GM23338 (cell line): ENCODE data around the gene DMD. TPM values are rescaled to one million over a fixed set of nuclear protein-coding genes. Genes with fewer than 3 reads are reported as not detected.

Source experiments
- ATAC-seq: fragments of 200-7000 bp; cut with Tn5 transposase; 3 replicates; pipeline ENCODE4 v1.9.1; 2020
- DNase-seq: peaks from one replicate; pipeline ENCODE4 v3.0.0-alpha.2; 2015; ENCODE audit warnings: low spot score
- H2AFZ ChIP-seq: fragments of 200-600 bp; sonication (generic); 2 replicates; pipeline ENCODE4 v1.8.0; 2016; ENCODE audit warnings: antibody characterized with exemption, mild to moderate bottlenecking, moderate library complexity
- H3F3A ChIP-seq: fragments of 200-600 bp; sonication (generic); replicated peaks from 2 replicates; pipeline ENCODE4 v1.8.0; 2017; ENCODE audit warnings: antibody characterized with exemption, mixed run types, low read depth
- H3K27ac ChIP-seq: fragments of 200-600 bp; sonication (generic); 2 replicates; pipeline ENCODE4 v1.6.1; 2016; ENCODE audit warnings: low read depth
- H3K27me3 ChIP-seq: fragments of 200-600 bp; sonication (generic); 2 replicates; pipeline ENCODE4 v1.8.0; 2016; ENCODE audit warnings: mild to moderate bottlenecking, mixed run types, moderate library complexity; ENCODE audit not compliant: insufficient read depth
- H3K36me3 ChIP-seq: fragments of 200-600 bp; sonication (generic); 2 replicates; pipeline ENCODE4 v1.8.0; 2016; ENCODE audit warnings: mild to moderate bottlenecking; ENCODE audit not compliant: insufficient read depth
- H3K4me1 ChIP-seq: fragments of 200-600 bp; sonication (generic); 2 replicates; pipeline ENCODE4 v1.8.0; 2016; ENCODE audit warnings: mild to moderate bottlenecking, moderate library complexity; ENCODE audit not compliant: insufficient read depth
- H3K4me2 ChIP-seq: fragments of 200-600 bp; sonication (generic); 2 replicates; pipeline ENCODE4 v1.7.1; 2017; ENCODE audit warnings: mixed run types
- H3K4me3 ChIP-seq: fragments of 200-600 bp; sonication (generic); 2 replicates; pipeline ENCODE4 v1.6.1; 2016; ENCODE audit warnings: mixed run types
- H3K79me2 ChIP-seq: fragments of 200-600 bp; sonication (generic); replicated peaks from 2 replicates; pipeline ENCODE4 v1.8.0; 2017; ENCODE audit warnings: mild to moderate bottlenecking; ENCODE audit not compliant: insufficient read depth
- H3K9me2 ChIP-seq: fragments of 200-600 bp; sonication (generic); 2 replicates; pipeline ENCODE4 v1.8.0; 2017; ENCODE audit not compliant: insufficient read depth
- H4K20me1 ChIP-seq: fragments of 200-600 bp; sonication (generic); replicated peaks from 2 replicates; pipeline ENCODE4 v1.8.0; 2017; ENCODE audit warnings: mild to moderate bottlenecking; ENCODE audit not compliant: insufficient read depth
- H3K27ac Mint-ChIP-seq: 2 replicates; pipeline ENCODE4 v1.8.0; 2020; ENCODE audit warnings: inconsistent platforms, mild to moderate bottlenecking, moderate library complexity, mixed read lengths
- H3K27me3 Mint-ChIP-seq: 3 replicates; pipeline ENCODE4 v1.8.0; 2022; ENCODE audit warnings: low read depth, mild to moderate bottlenecking, moderate library complexity, mixed read lengths, inconsistent platforms; ENCODE audit not compliant: insufficient read depth, poor library complexity
- H3K36me3 Mint-ChIP-seq: 3 replicates; pipeline ENCODE4 v1.8.0; 2021; ENCODE audit warnings: low read depth, mild to moderate bottlenecking, inconsistent platforms, moderate library complexity, mixed read lengths
- H3K4me1 Mint-ChIP-seq: 3 replicates; pipeline ENCODE4 v1.8.0; 2020; ENCODE audit warnings: mild to moderate bottlenecking, inconsistent platforms, mixed read lengths
- H3K4me3 Mint-ChIP-seq: 3 replicates; pipeline ENCODE4 v1.8.0; 2021; ENCODE audit warnings: moderate library complexity, mild to moderate bottlenecking, inconsistent platforms, mixed read lengths
- H3K9me3 Mint-ChIP-seq: 3 replicates; pipeline ENCODE4 v1.8.0; 2020; ENCODE audit warnings: moderate library complexity, mild to moderate bottlenecking, inconsistent platforms, mixed read lengths
- JUNB ChIP-seq: IDR thresholded peaks from one replicate; pipeline ENCODE4 v1.6.1; 2016; ENCODE audit warnings: antibody characterized with exemption; ENCODE audit not compliant: unreplicated experiment
- NANOG ChIP-seq: IDR thresholded peaks from 2 replicates; pipeline ENCODE4 v1.6.1; 2016; ENCODE audit warnings: antibody characterized with exemption, borderline replicate concordance
- POLR2AphosphoS5 ChIP-seq: IDR thresholded peaks from 2 replicates; pipeline ENCODE4 v1.6.1; 2016; ENCODE audit warnings: antibody characterized with exemption, low read depth
- REST ChIP-seq: IDR thresholded peaks from one replicate; pipeline ENCODE4 v1.6.1; 2018; ENCODE audit warnings: antibody characterized with exemption; ENCODE audit not compliant: unreplicated experiment
- STAT1 ChIP-seq: IDR thresholded peaks from one replicate; pipeline ENCODE4 v1.6.1; 2016; ENCODE audit warnings: antibody characterized with exemption; ENCODE audit not compliant: unreplicated experiment
- polyA plus RNA-seq: library from polyadenylated mRNA; unstranded; fragments of >200 nt; fragmentation: Nextera tagmentation; extraction: Ambion mirVana; gene quantifications from 2 replicates; pipeline ENCODE4 v1.2.1, GENCODE V29; 2016
- total RNA-seq: library from RNA; depleted of rRNA; stranded (reverse); fragments of >200 nt; shearing (Covaris generic); gene quantifications from 2 replicates; pipeline ENCODE4 v1.2.3, GENCODE V29; 2014
- TF ChIP-seq, protein P1 (sequence below): IDR thresholded peaks from 2 replicates; pipeline ENCODE4 v1.6.1; 2016; ENCODE audit warnings: antibody characterized with exemption
- TF ChIP-seq, protein P2 (sequence below): fragments of 250-450 bp; sonication (Bioruptor Pico); IDR thresholded peaks from 2 replicates; pipeline ENCODE4 v1.5.0; 2020; ENCODE audit warnings: mild to moderate bottlenecking, moderate library complexity

DMD gene
- total and polyA plus RNA-seq, 2 experiments from 2014 or later, result 4.5 to 7.6 TPM

GRCh38 chrX:31508338-31508737, 1703.0 kb downstream of the DMD start:
- DNase-seq, result peak; percentile 11
- H3K79me2 ChIP-seq, result no peaks in the 10 kb centered on the region
- H3K4me3 Mint-ChIP-seq, result no peak overlapping the region
- H3K36me3 Mint-ChIP-seq, result no peaks in the 10 kb centered on the region
- H4K20me1 ChIP-seq, result no peaks in the 10 kb centered on the region
- H3K4me1 ChIP-seq, result peaks cover 3% of the 10 kb centered on the region; the same call in 1 of the 2 replicates
- H3K4me3 ChIP-seq, result no peak overlapping the region
- peaks cover 5% of the 10 kb centered on the region; the same call in 2 of the 3 replicates for H3K4me1 Mint-ChIP-seq
- H3K9me2 ChIP-seq, result no peaks in the 10 kb centered on the region
- no peaks in the 10 kb centered on the region for H3K9me3 Mint-ChIP-seq
- no peaks in the 10 kb centered on the region for H3K36me3 ChIP-seq
- ATAC-seq, result no peak
- no peak overlapping the region for H3K27ac Mint-ChIP-seq
- no peak overlapping the region for H3K4me2 ChIP-seq
- H3F3A ChIP-seq, result no peaks in the 10 kb centered on the region
- no peak overlapping the region for H2AFZ ChIP-seq
- TF ChIP-seq POLR2AphosphoS5, result no peak
- TF ChIP-seq JUNB, result no peak
- TF ChIP-seq, protein P1, sequence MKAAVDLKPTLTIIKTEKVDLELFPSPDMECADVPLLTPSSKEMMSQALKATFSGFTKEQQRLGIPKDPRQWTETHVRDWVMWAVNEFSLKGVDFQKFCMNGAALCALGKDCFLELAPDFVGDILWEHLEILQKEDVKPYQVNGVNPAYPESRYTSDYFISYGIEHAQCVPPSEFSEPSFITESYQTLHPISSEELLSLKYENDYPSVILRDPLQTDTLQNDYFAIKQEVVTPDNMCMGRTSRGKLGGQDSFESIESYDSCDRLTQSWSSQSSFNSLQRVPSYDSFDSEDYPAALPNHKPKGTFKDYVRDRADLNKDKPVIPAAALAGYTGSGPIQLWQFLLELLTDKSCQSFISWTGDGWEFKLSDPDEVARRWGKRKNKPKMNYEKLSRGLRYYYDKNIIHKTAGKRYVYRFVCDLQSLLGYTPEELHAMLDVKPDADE, result no peak
- TF ChIP-seq, protein P2, sequence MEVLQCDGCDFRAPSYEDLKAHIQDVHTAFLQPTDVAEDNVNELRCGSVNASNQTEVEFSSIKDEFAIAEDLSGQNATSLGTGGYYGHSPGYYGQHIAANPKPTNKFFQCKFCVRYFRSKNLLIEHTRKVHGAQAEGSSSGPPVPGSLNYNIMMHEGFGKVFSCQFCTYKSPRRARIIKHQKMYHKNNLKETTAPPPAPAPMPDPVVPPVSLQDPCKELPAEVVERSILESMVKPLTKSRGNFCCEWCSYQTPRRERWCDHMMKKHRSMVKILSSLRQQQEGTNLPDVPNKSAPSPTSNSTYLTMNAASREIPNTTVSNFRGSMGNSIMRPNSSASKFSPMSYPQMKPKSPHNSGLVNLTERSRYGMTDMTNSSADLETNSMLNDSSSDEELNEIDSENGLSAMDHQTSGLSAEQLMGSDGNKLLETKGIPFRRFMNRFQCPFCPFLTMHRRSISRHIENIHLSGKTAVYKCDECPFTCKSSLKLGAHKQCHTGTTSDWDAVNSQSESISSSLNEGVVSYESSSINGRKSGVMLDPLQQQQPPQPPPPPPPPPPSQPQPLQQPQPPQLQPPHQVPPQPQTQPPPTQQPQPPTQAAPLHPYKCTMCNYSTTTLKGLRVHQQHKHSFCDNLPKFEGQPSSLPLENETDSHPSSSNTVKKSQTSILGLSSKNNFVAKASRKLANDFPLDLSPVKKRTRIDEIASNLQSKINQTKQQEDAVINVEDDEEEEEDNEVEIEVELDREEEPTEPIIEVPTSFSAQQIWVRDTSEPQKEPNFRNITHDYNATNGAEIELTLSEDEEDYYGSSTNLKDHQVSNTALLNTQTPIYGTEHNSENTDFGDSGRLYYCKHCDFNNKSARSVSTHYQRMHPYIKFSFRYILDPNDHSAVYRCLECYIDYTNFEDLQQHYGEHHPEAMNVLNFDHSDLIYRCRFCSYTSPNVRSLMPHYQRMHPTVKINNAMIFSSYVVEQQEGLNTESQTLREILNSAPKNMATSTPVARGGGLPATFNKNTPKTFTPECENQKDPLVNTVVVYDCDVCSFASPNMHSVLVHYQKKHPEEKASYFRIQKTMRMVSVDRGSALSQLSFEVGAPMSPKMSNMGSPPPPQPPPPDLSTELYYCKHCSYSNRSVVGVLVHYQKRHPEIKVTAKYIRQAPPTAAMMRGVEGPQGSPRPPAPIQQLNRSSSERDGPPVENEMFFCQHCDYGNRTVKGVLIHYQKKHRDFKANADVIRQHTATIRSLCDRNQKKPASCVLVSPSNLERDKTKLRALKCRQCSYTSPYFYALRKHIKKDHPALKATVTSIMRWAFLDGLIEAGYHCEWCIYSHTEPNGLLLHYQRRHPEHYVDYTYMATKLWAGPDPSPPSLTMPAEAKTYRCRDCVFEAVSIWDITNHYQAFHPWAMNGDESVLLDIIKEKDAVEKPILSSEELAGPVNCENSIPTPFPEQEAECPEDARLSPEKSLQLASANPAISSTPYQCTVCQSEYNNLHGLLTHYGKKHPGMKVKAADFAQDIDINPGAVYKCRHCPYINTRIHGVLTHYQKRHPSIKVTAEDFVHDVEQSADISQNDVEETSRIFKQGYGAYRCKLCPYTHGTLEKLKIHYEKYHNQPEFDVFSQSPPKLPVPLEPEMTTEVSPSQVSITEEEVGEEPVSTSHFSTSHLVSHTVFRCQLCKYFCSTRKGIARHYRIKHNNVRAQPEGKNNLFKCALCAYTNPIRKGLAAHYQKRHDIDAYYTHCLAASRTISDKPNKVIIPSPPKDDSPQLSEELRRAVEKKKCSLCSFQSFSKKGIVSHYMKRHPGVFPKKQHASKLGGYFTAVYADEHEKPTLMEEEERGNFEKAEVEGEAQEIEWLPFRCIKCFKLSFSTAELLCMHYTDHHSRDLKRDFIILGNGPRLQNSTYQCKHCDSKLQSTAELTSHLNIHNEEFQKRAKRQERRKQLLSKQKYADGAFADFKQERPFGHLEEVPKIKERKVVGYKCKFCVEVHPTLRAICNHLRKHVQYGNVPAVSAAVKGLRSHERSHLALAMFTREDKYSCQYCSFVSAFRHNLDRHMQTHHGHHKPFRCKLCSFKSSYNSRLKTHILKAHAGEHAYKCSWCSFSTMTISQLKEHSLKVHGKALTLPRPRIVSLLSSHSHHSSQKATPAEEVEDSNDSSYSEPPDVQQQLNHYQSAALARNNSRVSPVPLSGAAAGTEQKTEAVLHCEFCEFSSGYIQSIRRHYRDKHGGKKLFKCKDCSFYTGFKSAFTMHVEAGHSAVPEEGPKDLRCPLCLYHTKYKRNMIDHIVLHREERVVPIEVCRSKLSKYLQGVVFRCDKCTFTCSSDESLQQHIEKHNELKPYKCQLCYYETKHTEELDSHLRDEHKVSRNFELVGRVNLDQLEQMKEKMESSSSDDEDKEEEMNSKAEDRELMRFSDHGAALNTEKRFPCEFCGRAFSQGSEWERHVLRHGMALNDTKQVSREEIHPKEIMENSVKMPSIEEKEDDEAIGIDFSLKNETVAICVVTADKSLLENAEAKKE, result no peak
- no peak for TF ChIP-seq REST
- no peak for TF ChIP-seq STAT1
- no peak for TF ChIP-seq NANOG
- no peak overlapping the region for H3K27ac ChIP-seq
- H3K27me3 ChIP-seq, result no peaks in the 10 kb centered on the region
- no peaks in the 10 kb centered on the region for H3K27me3 Mint-ChIP-seq
